EL (cell line): ENCODE measurements around the gene PFAS.
"Not testable (repeated sequence)": the region's sequence is repeated elsewhere in the genome, so short reads cannot be mapped to it uniquely, and the experiment has no call there.

Experiments used
- DNase-seq: peaks from one replicate; pipeline ENCODE4 v3.0.0-alpha.2; 2016

The PFAS gene

DNA sequence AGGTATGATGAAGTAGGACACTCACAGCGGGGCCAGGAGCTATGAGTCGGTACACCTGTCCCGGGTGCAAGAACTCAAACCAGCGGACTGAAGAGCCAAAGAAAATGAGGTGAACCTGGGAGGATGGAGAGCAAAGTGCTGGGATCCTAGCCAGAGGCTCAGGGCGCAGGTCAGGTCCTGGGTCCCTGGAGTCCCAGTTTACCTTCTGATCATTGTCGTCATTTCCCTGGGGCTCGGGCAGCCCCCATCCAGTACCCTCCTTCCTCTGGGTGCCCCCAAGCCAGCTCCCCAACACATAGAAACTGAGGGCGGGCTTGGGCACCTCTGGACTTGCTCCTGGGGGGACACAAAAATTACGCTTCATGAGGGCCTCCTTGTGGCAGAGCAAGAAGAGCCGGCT lies 17.4 kb upstream of the PFAS start:
- DNase-seq: no peak

- no peak for DNase-seq
Observed at GRCh38 chr17:8234361-8235270, 14.5 kb upstream of the PFAS start.

DNA sequence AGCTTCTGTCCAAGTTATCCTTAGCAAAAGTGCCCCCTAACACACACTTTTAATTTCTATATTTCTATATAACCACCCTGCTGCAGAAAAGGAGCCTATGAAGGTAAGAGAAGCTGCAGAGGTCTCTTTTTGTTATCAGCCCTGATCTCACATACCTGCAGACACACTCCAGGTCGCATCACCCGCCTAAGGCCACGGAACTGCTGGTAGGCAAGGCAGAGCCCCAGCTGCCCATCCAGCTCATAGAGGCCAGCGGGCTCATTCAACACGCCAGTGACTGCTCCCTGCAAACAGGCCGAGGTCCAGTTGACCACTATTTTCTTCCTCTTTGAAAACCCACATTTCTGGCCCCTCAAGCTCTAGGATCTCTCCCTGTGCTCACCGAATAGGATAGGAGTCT lies 13.4 kb upstream of the PFAS start:
- DNase-seq: no peak

GRCh38 chr17:8237175-8237574 lies 11.9 kb upstream of the PFAS start:
- DNase-seq: no peak

DNA sequence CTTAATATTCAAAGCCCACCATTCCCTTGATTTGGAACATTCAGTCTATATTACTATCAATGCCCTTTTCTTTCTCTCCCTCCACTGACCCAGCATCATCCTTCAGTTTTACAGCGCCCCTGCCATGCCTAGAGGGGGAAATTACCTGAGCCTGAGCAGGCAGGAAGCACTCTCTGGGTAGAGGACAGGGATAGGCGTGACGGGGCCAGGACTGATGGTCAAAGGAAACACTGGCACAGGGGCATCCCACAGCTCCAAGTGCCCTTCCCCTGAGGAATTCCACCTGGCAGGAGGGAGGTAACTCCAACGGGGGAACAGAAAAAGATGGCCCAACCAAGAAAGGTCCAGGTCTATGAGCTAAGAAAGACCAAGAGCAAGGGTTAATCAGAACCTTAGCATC lies 11.2 kb upstream of the PFAS start:
- DNase-seq: no peak

DNA sequence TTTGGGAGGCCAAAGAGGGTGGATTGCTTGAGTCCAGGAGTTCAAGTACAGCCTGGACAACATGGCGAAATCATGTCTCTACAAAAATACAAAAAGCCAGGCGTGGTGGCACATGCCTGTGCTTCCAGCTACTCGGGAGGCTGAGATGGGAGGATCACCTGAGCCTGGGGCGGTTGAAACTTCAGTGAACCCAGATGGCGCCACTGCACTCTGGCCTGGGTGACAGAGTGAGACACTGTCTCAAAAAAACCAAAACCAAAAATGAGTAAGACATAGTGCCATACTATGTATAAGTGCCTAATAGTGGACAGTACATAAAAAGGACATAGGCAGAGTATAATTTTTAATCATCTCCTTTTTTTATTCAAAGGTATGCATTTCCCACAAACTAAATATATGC lies 5.3 kb upstream of the PFAS start:
- DNase-seq: no peak

- no peak for DNase-seq
Observed at GRCh38 chr17:8244768-8245167, 4.3 kb upstream of the PFAS start.

GRCh38 chr17:8249621-8250500 lies 772 bp downstream of the PFAS start:
- no peak for DNase-seq

DNA sequence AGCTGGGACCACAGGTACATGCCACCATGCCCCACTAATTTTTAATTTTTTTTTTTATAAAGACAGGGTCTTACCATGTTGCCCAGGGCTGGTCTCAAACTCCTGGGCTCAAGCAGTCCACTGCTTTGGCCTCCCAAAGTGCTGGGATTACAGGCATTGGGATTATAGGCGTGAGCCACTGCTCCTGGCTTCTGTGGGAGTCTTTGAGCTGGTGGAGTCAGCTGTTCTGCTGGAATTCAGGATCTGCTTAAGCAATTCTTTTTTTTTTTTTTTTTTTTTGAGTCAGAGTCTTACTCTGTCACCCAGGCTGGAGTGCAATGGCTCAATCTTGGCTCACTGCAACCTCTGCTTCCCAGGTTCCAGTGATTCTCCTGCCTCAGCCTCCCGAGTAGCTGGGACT lies 2.3 kb downstream of the PFAS start:
- not testable (repeated sequence) for DNase-seq

DNA sequence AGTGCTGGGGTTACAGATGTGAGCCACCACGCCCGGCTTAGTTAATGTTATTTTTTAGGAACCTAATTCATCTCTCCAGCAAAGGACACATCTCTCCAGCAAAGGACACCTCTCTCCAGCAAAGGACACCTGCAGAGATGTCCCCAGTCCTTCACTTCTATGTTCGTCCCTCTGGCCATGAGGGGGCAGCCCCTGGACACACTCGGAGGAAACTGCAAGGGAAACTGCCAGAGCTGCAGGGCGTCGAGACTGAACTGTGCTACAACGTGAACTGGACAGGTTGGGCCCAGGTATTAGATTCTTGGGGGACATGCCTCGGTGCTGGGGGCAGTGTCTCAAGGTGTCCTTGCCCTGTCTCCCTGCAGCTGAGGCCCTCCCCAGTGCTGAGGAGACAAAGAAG lies 4.7 kb downstream of the PFAS start:
- DNase-seq: no peak

DNA sequence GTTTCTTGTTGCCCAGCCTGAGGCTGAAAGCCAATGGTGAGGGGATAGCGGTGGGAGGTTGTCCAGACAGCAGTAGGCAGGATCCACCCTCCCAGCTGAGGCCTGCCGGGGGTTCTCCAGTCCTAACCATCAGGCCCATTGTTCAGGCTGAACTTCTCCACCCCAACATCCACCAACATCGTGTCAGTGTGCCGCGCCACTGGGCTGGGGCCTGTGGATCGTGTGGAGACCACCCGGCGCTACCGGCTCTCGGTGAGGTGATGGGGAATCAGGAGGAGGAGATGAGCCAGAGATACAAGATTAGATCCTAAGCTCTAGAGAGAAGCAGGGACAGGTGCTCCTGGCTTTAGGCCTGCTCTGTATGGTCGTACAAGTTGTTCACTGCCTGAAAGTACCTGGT lies 5.8 kb downstream of the PFAS start:
- DNase-seq: no peak

DNA sequence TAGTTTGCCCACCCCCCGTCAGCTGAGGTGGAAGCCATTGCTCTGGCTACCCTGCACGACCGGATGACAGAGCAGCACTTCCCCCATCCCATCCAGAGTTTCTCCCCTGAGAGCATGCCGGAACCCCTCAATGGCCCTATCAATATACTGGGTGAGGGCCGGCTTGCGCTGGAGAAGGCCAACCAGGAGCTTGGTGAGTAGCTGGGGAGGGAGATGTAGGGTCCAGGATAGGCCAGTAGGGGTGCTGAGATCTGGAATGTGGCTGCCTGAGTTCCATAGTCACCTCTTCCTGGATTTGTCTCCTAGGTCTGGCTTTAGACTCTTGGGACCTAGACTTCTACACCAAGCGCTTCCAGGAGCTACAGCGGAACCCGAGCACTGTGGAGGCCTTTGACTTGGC lies 6.4 kb downstream of the PFAS start:
- no peak for DNase-seq

GRCh38 chr17:8256291-8256690 lies 7.2 kb downstream of the PFAS start:
- no peak for DNase-seq

DNA sequence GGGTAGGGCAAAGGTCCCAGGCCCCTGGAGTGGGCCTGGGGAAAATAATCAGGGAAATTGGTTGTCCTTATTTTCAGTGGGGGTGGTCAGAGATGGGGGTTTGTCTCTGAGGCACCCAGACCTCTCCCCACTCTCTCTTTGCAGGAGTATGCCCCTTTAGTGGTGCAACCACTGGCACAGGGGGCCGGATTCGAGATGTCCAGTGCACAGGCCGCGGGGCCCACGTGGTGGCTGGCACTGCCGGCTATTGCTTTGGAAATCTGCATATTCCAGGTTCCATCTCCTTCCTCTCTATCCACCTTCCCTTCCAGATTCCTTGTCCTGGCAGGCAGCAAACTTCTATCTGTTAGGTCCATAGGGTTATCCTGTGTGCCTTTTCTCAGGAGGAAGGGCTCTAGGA lies 7.6 kb downstream of the PFAS start:
- no peak for DNase-seq

- no peak for DNase-seq
Observed at GRCh38 chr17:8257801-8258200, 8.7 kb downstream of the PFAS start.

- no peak for DNase-seq
Observed at GRCh38 chr17:8264320-8264719, 15.2 kb downstream of the PFAS start.

DNA sequence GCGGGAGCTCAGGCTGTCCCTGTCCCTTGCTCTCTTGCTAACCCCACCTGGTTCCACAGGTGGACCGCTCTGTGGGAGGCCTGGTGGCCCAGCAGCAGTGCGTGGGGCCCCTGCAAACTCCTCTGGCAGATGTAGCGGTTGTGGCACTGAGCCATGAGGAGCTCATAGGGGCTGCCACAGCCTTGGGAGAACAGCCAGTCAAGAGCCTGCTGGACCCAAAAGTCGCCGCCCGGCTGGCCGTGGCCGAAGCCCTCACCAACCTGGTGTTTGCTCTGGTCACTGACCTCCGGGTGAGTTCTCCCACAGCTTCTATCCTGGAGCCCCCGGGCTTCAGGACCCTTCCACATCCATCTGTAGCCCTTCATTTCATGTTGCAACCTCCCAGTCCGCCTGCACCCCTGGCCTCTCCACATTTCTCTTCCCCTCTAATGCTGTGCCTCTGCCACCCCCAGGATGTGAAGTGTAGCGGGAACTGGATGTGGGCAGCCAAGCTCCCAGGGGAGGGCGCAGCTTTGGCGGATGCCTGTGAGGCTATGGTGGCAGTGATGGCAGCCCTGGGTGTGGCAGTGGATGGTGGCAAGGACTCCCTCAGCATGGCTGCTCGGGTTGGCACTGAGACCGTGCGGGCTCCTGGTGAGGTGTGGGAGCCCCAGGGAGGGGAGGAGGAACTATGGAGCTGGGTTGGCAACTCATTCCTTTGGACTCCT lies 15.9 kb downstream of the PFAS start:
- DNase-seq: no peak

DNA sequence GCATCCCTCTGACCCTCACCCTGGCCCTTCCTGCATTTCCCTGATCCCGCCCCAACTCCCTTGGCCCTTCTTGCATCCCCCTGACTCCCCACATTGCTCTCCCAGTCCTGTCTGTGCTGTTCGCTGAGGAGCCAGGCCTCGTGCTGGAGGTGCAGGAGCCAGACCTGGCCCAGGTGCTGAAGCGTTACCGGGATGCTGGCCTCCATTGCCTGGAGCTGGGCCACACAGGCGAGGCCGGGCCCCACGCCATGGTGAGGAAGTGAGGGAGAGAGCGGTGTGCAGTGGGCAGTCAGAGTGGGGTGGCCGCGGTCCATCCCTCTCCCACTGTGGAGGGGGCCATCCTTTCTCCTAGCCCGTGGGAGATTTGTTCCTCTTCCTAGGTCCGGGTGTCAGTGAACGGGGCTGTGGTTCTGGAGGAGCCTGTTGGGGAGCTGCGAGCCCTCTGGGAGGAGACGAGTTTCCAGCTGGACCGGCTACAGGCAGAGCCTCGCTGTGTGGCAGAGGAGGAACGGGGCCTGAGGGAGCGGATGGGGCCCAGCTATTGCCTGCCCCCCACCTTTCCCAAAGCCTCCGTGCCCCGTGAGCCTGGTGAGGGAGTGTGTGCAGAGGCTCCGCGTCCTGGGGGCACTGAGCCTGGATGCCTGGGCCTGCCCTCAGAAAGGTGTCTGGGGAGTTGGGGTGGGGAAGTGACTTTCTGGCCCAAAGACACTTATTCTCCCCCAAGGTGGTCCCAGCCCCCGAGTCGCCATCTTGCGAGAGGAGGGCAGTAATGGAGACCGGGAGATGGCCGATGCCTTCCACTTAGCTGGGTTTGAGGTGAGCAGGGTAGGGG lies 17.8 kb downstream of the PFAS start:
- no peak for DNase-seq

DNA sequence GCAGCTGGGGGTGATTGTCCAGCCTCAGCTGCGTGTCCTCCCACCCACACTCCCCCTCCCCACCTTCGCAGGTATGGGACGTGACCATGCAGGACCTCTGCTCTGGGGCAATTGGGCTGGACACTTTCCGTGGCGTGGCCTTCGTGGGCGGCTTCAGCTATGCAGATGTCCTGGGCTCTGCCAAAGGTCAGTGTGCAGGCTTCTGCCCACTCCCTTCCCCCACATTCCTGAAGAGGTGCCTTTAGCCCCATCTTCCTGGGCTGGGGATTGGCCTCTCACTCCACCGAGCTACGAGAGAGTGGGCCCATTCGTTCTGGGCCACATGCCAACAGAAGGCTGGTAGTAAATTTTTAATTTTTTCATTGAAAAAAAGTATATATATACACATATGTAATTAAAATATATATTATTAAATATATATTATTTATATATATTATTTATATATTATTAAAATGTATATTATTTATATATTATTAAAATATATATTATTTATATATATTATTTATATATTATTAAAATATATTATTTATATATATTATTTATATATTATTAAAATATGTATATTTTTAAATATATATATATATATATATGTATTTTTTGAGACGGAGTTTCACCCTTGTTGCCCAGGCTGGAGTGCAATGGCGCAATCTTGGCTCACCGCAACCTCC lies 18.5 kb downstream of the PFAS start:
- DNase-seq: no peak

DNA sequence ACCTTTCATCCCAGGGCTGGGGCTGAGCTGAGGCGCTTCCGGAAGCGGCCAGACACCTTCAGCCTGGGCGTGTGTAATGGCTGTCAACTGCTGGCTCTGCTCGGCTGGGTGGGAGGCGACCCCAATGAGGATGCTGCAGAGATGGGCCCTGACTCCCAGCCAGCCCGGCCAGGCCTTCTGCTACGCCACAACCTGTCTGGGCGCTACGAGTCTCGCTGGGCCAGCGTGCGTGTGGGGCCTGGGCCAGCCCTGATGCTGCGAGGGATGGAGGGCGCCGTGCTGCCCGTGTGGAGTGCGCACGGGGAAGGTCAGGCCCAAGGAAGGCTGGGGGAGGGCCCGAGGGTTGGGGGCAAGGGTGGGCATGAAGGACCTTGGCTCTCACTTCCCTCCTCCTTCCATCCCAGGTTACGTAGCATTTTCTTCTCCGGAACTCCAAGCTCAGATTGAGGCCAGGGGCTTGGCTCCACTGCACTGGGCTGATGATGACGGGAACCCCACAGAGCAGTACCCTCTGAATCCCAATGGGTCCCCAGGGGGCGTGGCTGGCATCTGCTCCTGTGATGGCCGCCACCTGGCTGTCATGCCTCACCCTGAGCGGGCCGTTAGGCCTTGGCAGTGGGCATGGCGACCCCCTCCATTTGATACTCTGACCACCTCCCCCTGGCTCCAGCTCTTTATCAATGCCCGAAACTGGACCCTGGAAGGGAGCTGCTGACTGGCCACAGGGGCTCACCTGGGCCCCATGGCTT lies 19.6 kb downstream of the PFAS start:
- no peak for DNase-seq

GRCh38 chr17:8272421-8272820 lies 23.3 kb downstream of the PFAS start:
- DNase-seq: no peak
